ENCODE measurements around the gene MED16.

- TF ChIP-seq CTCF (IDR thresholded peaks at IDR 0.05) (no peak), POLR2A (IDR thresholded peaks at IDR 0.05) (no peak)
Measured at GRCh38 chr19:920051-920864, 27.3 kb upstream of the MED16 start.

Data from adrenal gland (tissue), 5 donors.